Ovary (tissue), 9 donors: ENCODE results near the gene DNAJC22. TPM values are rescaled to one million over a fixed set of nuclear protein-coding genes. Genes with fewer than 3 reads are reported as not detected.

Experiments used
- DNase-seq, 5 donors: peaks; one replicate each; pipeline ENCODE4 v3.0.0-alpha.2; 2019 to 2020
- H3K27ac ChIP-seq, 2 donors: fragments of 200-600 bp; one replicate each; pipeline versions ENCODE4 v1.5.1 to v1.8.0; 2019 to 2022
- H3K27me3 ChIP-seq: fragments of 200-600 bp; one replicate; pipeline ENCODE4 v1.8.0; 2022
- H3K36me3 ChIP-seq: fragments of 200-600 bp; sonication (generic); one replicate; pipeline ENCODE4 v1.5.1; 2019
- H3K4me1 ChIP-seq: one replicate; pipeline ENCODE4 v1.8.1; 2013; ENCODE audit warnings: mild to moderate bottlenecking, moderate library complexity; ENCODE audit not compliant: insufficient read depth
- H3K4me3 ChIP-seq: fragments of 200-600 bp; sonication (generic); one replicate; pipeline ENCODE4 v1.5.1; 2017
- H3K9me3 ChIP-seq, 2 donors: fragments of 200-600 bp in 1 of 2; sonication (generic) in 1 of 2; one replicate each; pipeline versions ENCODE4 v1.5.1 to v1.8.1; 2013 to 2019; ENCODE audit warnings: mild to moderate bottlenecking in 1 of 2, moderate library complexity in 1 of 2
- EP300 ChIP-seq: sonication (generic); formaldehyde crosslinking; IDR thresholded peaks from one replicate; pipeline ENCODE4 v1.6.1; 2017; ENCODE audit warnings: antibody characterized with exemption
- POLR2A ChIP-seq: fragments of 450-650 bp; IDR thresholded peaks from one replicate; pipeline ENCODE4 v1.6.1; 2017; ENCODE audit warnings: antibody characterized with exemption, mild to moderate bottlenecking, moderate library complexity
- WGBS, 3 donors: extraction: QIAGEN DNeasy Blood & Tissue Kit in 1 of 3; methylation state at CpG; one replicate each; pipeline versions ENCODE4 v1.1.5 to v1.1.7; 2013 to 2017; 5-methylcytosine and 5-hydroxymethylcytosine counted together
- intact Hi-C, 4 donors: fragments of 100-400 bp; cut with DNase I; formaldehyde crosslinking; loops; one replicate each; pipeline versions ENCODE4 v1.11.0 to v1.15.1; 2022 to 2023
- polyA plus RNA-seq, 2 donors: library from polyadenylated mRNA; stranded (reverse); fragments of 200-250 nt in 1 of 2; fragments of 350-450 nt in 1 of 2; fragmentation: Illumina TruSeq in 1 of 2; extraction: RNeasy Lipid Tissue Mini Kit (QIAGEN cat#74804) in 1 of 2; gene quantifications; one replicate each; pipeline ENCODE4 v1.2.3, GENCODE V29; 2013 to 2014
- total RNA-seq, 7 donors: library from RNA; depleted of rRNA in 2 of 7; stranded (reverse); fragments of >200 nt in 2 of 7; fragmentation: NEBNext Ultra II Directional in 3 of 7; extraction: Animal tissue kit (Norgen Biotek cat#: 25700) in 3 of 7; gene quantifications; one replicate each; pipeline versions ENCODE4 v1.1.0 to v1.2.4, GENCODE V29; 2016 to 2023
- TF ChIP-seq, protein P1 (sequence below), 3 donors: fragments of 450-650 bp in 2 of 3; fragments of 200-600 bp in 1 of 3; IDR thresholded peaks; one replicate each; pipeline versions ENCODE4 v1.5.1 to v1.8.0; 2016 to 2022; ENCODE audit warnings: antibody characterized with exemption in 3 of 3, mild to moderate bottlenecking in 1 of 3
- donor health status: DM: no; HTN: no; CAD: no; lungs with moderate emphysema.
- donor health status: DM: no; HTN: no; CAD: no.
- donor health status: Bipolar disorder and iron deficiency.
- donor health status: DM: yes; HTN: yes; CAD: no.
- donor health status: DM: no; HTN: no; CAD: no.
- donor health status: DM: yes; HTN: yes; CAD: no.

The DNAJC22 gene
- total and polyA plus RNA-seq, 9 donors = 0.30 to 3.4 (median 0.47) TPM; not detected in 2

GRCh38 chr12:49355913-49356312 is 9.2 kb downstream of the DNAJC22 start:
- TF ChIP-seq, protein P1, sequence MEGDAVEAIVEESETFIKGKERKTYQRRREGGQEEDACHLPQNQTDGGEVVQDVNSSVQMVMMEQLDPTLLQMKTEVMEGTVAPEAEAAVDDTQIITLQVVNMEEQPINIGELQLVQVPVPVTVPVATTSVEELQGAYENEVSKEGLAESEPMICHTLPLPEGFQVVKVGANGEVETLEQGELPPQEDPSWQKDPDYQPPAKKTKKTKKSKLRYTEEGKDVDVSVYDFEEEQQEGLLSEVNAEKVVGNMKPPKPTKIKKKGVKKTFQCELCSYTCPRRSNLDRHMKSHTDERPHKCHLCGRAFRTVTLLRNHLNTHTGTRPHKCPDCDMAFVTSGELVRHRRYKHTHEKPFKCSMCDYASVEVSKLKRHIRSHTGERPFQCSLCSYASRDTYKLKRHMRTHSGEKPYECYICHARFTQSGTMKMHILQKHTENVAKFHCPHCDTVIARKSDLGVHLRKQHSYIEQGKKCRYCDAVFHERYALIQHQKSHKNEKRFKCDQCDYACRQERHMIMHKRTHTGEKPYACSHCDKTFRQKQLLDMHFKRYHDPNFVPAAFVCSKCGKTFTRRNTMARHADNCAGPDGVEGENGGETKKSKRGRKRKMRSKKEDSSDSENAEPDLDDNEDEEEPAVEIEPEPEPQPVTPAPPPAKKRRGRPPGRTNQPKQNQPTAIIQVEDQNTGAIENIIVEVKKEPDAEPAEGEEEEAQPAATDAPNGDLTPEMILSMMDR (IDR thresholded peaks at IDR 0.05) = no peak
- no peak for TF ChIP-seq EP300
- no peak for TF ChIP-seq POLR2A
- H3K4me1 ChIP-seq = no peaks in the 10 kb centered on the region
- WGBS, 3 donors = 92 to 94% (median 94%) methylated on average over 10 of the region's 10 CpGs
- H3K27me3 ChIP-seq = no peaks in the 10 kb centered on the region
- no peaks in the 10 kb centered on the region for H3K9me3 ChIP-seq
- intact Hi-C loops = no loop called here
- no peak overlapping the region for H3K27ac ChIP-seq
- H3K4me3 ChIP-seq = no peak overlapping the region
- no peaks in the 10 kb centered on the region for H3K36me3 ChIP-seq
- no peak for DNase-seq

- no peak for DNase-seq
- H3K27me3 ChIP-seq = no peaks in the 10 kb centered on the region
- intact Hi-C loops = no loop called here
- H3K27ac ChIP-seq = no peak overlapping the region
- H3K9me3 ChIP-seq = no peaks in the 10 kb centered on the region
- H3K4me3 ChIP-seq = no peak overlapping the region
- no peaks in the 10 kb centered on the region for H3K4me1 ChIP-seq
- no peaks in the 10 kb centered on the region for H3K36me3 ChIP-seq
- 0 to 7% (median 3%) methylated on average over 3 of the region's 3 CpGs for WGBS, 3 donors
- no peak for TF ChIP-seq EP300
- TF ChIP-seq, protein P1 (IDR thresholded peaks at IDR 0.05) = peak in 2 of 3 donors; percentile 21 to 24
- no peak for TF ChIP-seq POLR2A
Observed at GRCh38 chr12:49357103-49357678, 10.5 kb downstream of the DNAJC22 start.

GRCh38 chr12:49358483-49359141 is 11.9 kb downstream of the DNAJC22 start:
- no peaks in the 10 kb centered on the region for H3K36me3 ChIP-seq
- no peaks in the 10 kb centered on the region for H3K27me3 ChIP-seq
- DNase-seq = peak in 1 of 5 donors; percentile 41
- TF ChIP-seq, protein P1 (IDR thresholded peaks at IDR 0.05) = peak in 2 of 3 donors; percentile 59 to 60
- no peak for TF ChIP-seq EP300
- no peaks in the 10 kb centered on the region for H3K9me3 ChIP-seq
- no peaks in the 10 kb centered on the region for H3K4me1 ChIP-seq
- intact Hi-C loops = no loop called here
- no peak overlapping the region for H3K4me3 ChIP-seq
- H3K27ac ChIP-seq = no peak overlapping the region
- 5 to 8% (median 5%) methylated on average over 7 of the region's 7 CpGs for WGBS, 3 donors

DNA sequence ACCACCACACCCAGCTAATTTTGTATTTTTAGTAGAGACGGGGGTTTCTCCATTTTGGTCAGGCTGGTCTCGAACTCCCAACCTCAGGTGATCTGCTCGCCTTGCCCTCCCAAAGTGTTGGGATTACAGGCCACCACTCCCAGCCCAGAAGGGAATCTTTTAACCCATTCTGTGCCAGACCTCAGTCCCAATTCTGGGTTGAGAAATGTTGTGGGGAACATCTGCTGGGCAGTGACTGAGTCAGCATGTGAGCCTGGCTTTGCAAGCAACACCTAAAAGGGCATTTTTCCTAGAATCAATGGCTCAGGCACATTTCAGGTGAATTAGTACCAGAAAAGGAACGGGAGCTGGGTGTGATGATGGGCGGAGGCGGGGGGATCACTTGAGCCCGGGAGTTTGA is 13.0 kb downstream of the DNAJC22 start:
- H3K36me3 ChIP-seq = no peaks in the 10 kb centered on the region
- TF ChIP-seq EP300 (no peak), POLR2A (no peak)
- TF ChIP-seq, protein P1 (IDR thresholded peaks at IDR 0.05) = no peak
- H3K4me3 ChIP-seq = no peak overlapping the region
- no peaks in the 10 kb centered on the region for H3K9me3 ChIP-seq
- no peaks in the 10 kb centered on the region for H3K27me3 ChIP-seq
- intact Hi-C loops = loop anchor here in 2 of 4 donors (5.0 kb wide), 2 partner anchors 153 to 158 kb away; no protein-coding TSS in a partner anchor
- DNase-seq = no peak
- H3K4me1 ChIP-seq = no peaks in the 10 kb centered on the region
- 61 to 67% (median 64%) methylated on average over 7 of the region's 7 CpGs for WGBS, 3 donors
- no peak overlapping the region for H3K27ac ChIP-seq
